DND-41 (cell line): ENCODE measurements around the gene IFNA10.
"Not testable (repeated sequence)": the region's sequence is repeated elsewhere in the genome, so short reads cannot be mapped to it uniquely, and the experiment has no call there.

Source experiments
- CTCF ChIP-seq: IDR thresholded peaks from 2 replicates; pipeline ENCODE4 v1.5.1; 2012; ENCODE audit warnings: borderline replicate concordance, low read length, moderate library complexity, mild to moderate bottlenecking; ENCODE audit not compliant: poor library complexity, severe bottlenecking; ENCODE audit errors: extremely low read depth
- EZH2 ChIP-seq: IDR thresholded peaks from 3 replicates; pipeline ENCODE4 v1.6.1; 2012; ENCODE audit warnings: borderline replicate concordance, low read depth, mild to moderate bottlenecking, moderate library complexity, low read length, inconsistent platforms; ENCODE audit not compliant: severe bottlenecking

- not testable (repeated sequence) for TF ChIP-seq CTCF, EZH2
Observed at GRCh38 chr9:21207043-21207442, at the start of gene IFNA10.
